Loucy (cell line): ENCODE data around the gene FXR2.

Experiments used
- H2AFZ ChIP-seq: fragments of 200-600 bp; sonication (generic); 2 replicates; pipeline ENCODE4 v1.6.0; 2016; ENCODE audit warnings: antibody characterized with exemption, mild to moderate bottlenecking, low read length, moderate library complexity
- H3F3A ChIP-seq: fragments of 200-600 bp; 2 replicates; pipeline ENCODE4 v1.6.0; 2016; ENCODE audit warnings: antibody characterized with exemption, low read depth, mild to moderate bottlenecking
- H3K27me3 ChIP-seq: fragments of 200-600 bp; sonication (generic); 2 replicates; pipeline ENCODE4 v1.6.1; 2014; ENCODE audit warnings: low read length, mild to moderate bottlenecking; ENCODE audit not compliant: insufficient read depth, poor library complexity, severe bottlenecking
- H3K36me3 ChIP-seq: fragments of 200-600 bp; sonication (generic); 2 replicates; pipeline ENCODE4 v1.6.1; 2016; ENCODE audit warnings: low read length; ENCODE audit not compliant: insufficient read depth
- H3K4me1 ChIP-seq: fragments of 200-600 bp; sonication (generic); 2 replicates; pipeline ENCODE4 v1.5.1; 2014; ENCODE audit warnings: low read length, mild to moderate bottlenecking; ENCODE audit not compliant: insufficient read depth, poor library complexity, severe bottlenecking
- H3K4me2 ChIP-seq: fragments of 200-600 bp; sonication (generic); 2 replicates; pipeline ENCODE4 v1.6.0; 2014; ENCODE audit warnings: antibody characterized with exemption, low read length, low read depth, mild to moderate bottlenecking; ENCODE audit not compliant: poor library complexity, severe bottlenecking
- H3K4me3 ChIP-seq: fragments of 200-600 bp; sonication (generic); 2 replicates; pipeline ENCODE4 v1.5.1; 2014; ENCODE audit warnings: low read length, mild to moderate bottlenecking, mixed read lengths; ENCODE audit not compliant: poor library complexity, severe bottlenecking
- H3K79me2 ChIP-seq: fragments of 200-600 bp; sonication (generic); 2 replicates; pipeline ENCODE4 v1.6.1; 2014; ENCODE audit warnings: low read length; ENCODE audit not compliant: insufficient read depth
- H3K9ac ChIP-seq: fragments of 200-600 bp; sonication (generic); 2 replicates; pipeline ENCODE4 v1.6.0; 2014; ENCODE audit warnings: mild to moderate bottlenecking, low read depth, low read length, moderate library complexity; ENCODE audit not compliant: poor library complexity, severe bottlenecking
- H3K9me2 ChIP-seq: fragments of 200-600 bp; sonication (generic); replicated peaks from 2 replicates; pipeline ENCODE4 v1.6.1; 2016; ENCODE audit warnings: low read depth, low read length, mixed read lengths
- H3K9me3 ChIP-seq: fragments of 200-600 bp; sonication (generic); 2 replicates; pipeline ENCODE4 v1.6.1; 2014; ENCODE audit warnings: mild to moderate bottlenecking, antibody characterized with exemption, low read length, low read depth; ENCODE audit not compliant: insufficient read depth
- H4K20me1 ChIP-seq: fragments of 200-600 bp; sonication (generic); 2 replicates; pipeline ENCODE4 v1.6.0; 2014; ENCODE audit warnings: antibody characterized with exemption, low read length, mild to moderate bottlenecking; ENCODE audit not compliant: insufficient read depth, poor library complexity, severe bottlenecking
- EZH2phosphoT487 ChIP-seq: fragments of 200-600 bp; IDR thresholded peaks from 2 replicates; pipeline ENCODE4 v1.6.1; 2018; ENCODE audit warnings: antibody characterized with exemption, mild to moderate bottlenecking, moderate library complexity, borderline replicate concordance
- TF ChIP-seq, protein P1 (sequence below): fragments of 200-600 bp; sonication (generic); conservative IDR thresholded peaks from 2 replicates; pipeline ENCODE4 v1.5.1; 2014; ENCODE audit warnings: mild to moderate bottlenecking, antibody characterized with exemption, low read length

The FXR2 gene

GRCh38 chr17:7588553-7589203, 26.0 kb downstream of the FXR2 start:
- Histone ChIP-seq H3K9me3 (no peaks in the 10 kb centered on the region), H4K20me1 (no peaks in the 10 kb centered on the region), H3K36me3 (peaks cover 31% of the 10 kb centered on the region; the same call in 1 of the 2 replicates), H3F3A (no peaks in the 10 kb centered on the region), H3K4me3 (no peak overlapping the region), H3K4me1 (peaks cover 9% of the 10 kb centered on the region), H2AFZ (no peak overlapping the region), H3K27me3 (no peaks in the 10 kb centered on the region), H3K9ac (no peak overlapping the region), H3K4me2 (no peak overlapping the region), H3K79me2 (peaks cover 24% of the 10 kb centered on the region), H3K9me2 (no peaks in the 10 kb centered on the region)
- TF ChIP-seq, protein P1, sequence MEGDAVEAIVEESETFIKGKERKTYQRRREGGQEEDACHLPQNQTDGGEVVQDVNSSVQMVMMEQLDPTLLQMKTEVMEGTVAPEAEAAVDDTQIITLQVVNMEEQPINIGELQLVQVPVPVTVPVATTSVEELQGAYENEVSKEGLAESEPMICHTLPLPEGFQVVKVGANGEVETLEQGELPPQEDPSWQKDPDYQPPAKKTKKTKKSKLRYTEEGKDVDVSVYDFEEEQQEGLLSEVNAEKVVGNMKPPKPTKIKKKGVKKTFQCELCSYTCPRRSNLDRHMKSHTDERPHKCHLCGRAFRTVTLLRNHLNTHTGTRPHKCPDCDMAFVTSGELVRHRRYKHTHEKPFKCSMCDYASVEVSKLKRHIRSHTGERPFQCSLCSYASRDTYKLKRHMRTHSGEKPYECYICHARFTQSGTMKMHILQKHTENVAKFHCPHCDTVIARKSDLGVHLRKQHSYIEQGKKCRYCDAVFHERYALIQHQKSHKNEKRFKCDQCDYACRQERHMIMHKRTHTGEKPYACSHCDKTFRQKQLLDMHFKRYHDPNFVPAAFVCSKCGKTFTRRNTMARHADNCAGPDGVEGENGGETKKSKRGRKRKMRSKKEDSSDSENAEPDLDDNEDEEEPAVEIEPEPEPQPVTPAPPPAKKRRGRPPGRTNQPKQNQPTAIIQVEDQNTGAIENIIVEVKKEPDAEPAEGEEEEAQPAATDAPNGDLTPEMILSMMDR: no peak
- no peak for TF ChIP-seq EZH2phosphoT487

DNA sequence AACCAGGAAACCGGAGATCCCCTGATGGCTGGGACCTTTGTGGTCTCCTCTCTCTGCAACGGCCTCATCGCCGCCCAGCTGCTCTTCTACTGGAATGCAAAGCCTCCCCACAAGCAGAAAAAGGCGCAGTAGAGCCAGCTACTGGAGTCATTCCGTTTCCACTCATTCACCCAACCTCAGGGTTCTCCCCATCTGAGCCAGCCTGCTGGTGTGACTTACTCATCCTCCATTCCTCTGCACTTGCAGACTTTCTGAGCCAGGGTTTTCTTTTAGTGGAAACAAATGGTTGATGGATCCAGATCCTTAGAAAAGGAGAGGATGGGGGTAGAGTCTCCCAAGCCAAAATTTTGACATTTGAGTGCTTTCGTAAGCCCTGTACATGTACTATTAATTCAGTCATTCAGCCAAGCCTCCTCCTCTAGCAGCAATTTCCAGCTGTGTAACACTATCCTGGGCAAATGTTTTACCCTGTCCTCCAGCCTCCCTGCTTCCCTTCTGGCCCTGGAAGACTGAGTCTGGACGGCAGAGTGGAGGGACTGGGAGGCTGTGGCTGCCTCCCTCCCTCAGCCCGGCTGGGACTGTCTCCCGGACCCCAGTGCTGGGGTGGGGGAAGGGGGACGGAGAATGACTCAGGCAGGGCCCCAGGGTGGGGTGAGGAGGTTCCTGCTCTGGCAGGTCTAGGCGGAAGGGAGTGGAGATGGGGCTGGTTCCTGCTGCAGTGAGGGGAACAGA, 27.1 kb downstream of the FXR2 start:
- no peaks in the 10 kb centered on the region for H3F3A ChIP-seq
- H3K4me1 ChIP-seq: peaks cover 16% of the 10 kb centered on the region
- no peaks in the 10 kb centered on the region for H4K20me1 ChIP-seq
- no peak overlapping the region for H2AFZ ChIP-seq
- no peak overlapping the region for H3K4me2 ChIP-seq
- peaks cover 33% of the 10 kb centered on the region for H3K79me2 ChIP-seq
- TF ChIP-seq EZH2phosphoT487: no peak
- TF ChIP-seq, protein P1: no peak
- no peaks in the 10 kb centered on the region for H3K9me3 ChIP-seq
- no peak overlapping the region for H3K9ac ChIP-seq
- H3K4me3 ChIP-seq: no peak overlapping the region
- H3K27me3 ChIP-seq: no peaks in the 10 kb centered on the region
- H3K9me2 ChIP-seq: no peaks in the 10 kb centered on the region
- H3K36me3 ChIP-seq: peaks cover 20% of the 10 kb centered on the region; the same call in 1 of the 2 replicates

- TF ChIP-seq EZH2phosphoT487: no peak
- TF ChIP-seq, protein P1: peak; percentile 39
- Histone ChIP-seq H3K36me3 (peaks cover 13% of the 10 kb centered on the region; the same call in 1 of the 2 replicates), H2AFZ (no peak overlapping the region), H3K9me2 (no peaks in the 10 kb centered on the region), H3K27me3 (no peaks in the 10 kb centered on the region), H3K4me2 (no peak overlapping the region), H3K9ac (no peak overlapping the region), H3K4me1 (peaks cover 20% of the 10 kb centered on the region), H3K9me3 (no peaks in the 10 kb centered on the region), H4K20me1 (no peaks in the 10 kb centered on the region), H3K79me2 (peaks cover 40% of the 10 kb centered on the region), H3F3A (no peaks in the 10 kb centered on the region), H3K4me3 (no peak overlapping the region)
Measured at GRCh38 chr17:7586673-7587419, 27.9 kb downstream of the FXR2 start.
